ENCODE measurements around the gene TEPSIN.

Gene TEPSIN

GRCh38 chr17:81249223-81250040, 10.6 kb upstream of the TEPSIN start:
- DNase-seq = no peak

- DNase-seq = no peak
Observed at GRCh38 chr17:81248649-81249048, 9.8 kb upstream of the TEPSIN start.

DNA sequence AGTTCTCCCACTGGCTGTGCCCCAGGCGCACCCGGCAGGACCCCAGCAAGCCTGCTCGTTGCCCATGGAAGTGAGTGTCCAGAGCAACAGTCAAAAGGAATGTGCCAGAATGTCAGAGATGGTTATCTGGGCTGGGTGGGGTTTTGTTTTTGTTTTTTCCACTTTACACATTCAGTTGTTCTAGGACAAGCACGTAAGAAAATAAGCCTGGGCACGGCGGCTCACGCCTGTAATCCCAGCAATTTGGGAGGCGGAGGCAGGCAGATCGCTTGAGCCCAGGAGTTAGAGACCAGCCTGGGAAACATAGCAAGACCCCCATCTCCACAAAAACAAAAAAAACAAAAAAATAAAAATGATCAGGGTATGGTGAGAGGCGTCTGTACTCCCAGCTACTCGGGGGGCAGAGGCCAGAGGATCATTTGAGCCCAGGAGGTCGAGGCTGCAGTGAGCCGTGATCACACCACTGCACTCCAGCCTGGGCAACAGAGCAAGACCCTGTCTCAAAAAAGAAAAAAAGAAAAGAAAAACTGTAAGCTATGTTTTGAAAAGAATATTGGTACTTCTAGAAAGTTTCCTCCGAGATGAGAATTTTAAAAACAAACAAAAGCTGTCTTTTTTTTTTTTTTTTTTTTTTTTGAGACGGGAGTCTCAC, 8.6 kb upstream of the TEPSIN start:
- DNase-seq = no peak

DNA sequence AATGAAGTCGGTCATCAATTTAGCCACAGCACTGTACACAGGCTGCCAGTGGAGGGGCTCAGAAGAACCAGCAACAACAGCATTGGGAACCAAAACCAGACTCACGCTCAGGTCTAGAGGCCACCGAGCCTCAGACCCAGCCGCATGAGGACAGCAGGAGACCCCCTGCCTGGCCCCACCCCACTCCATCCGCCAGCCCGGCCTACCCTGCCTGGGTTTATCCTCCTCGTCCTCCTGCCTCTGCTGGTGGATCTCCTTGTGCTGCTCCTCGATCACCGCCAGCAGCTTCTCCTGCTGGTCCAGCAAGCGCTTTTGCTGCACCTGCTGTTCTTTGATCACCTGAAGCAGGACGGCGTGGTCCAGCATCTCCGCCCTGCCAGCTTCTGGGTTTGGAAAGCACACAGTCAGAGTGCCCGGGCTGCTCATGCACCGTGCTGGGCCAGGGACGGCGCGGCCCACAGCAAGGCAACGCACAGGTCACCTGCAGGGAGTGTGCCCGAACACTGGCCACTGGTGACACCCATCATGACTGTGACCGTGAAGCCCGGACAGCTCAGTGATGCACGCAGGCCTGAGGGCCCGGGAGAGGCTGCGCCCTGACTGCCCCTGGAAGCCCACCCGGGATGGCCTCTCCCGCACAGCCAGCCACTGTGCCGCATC, 8.0 kb upstream of the TEPSIN start:
- DNase-seq = no peak

GRCh38 chr17:81246343-81246670, 7.5 kb upstream of the TEPSIN start:
- no peak for DNase-seq

GRCh38 chr17:81245665-81246342, 6.9 kb upstream of the TEPSIN start:
- no peak for DNase-seq

- DNase-seq = no peak
Observed at GRCh38 chr17:81245024-81245664, 6.3 kb upstream of the TEPSIN start.

DNA sequence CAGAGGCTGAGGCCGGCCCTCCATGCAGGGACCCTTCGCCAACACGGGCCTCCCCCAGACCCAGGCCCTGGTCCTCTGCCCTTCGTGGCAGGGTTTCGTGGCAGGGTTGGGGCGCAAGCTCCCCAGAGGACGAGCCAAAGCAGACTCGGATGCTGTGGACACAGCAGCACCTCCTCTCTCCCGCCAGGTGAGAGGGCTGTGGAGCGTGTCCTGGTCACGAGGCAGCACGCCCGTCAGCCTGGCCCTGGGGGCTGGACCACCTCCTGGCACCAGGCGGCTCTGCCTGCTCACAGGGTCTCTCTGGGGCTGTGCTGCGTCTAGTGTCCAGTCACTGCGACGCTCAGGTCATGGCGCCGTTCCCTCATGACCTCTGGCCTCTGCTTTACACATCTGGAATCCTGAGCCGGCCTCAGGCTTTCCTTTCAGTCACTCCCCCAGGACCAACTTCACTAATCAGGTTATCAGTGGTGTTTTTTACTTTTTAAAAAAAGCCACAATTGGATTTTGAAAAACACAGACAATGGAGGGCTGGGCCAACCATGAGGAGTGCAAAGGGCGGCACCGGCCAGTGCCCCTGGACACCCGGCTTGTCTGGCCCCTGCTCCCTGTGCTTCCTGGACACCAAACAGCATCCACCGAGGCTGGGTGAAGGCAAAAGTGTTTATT, 5.6 kb upstream of the TEPSIN start:
- no peak for DNase-seq

DNA sequence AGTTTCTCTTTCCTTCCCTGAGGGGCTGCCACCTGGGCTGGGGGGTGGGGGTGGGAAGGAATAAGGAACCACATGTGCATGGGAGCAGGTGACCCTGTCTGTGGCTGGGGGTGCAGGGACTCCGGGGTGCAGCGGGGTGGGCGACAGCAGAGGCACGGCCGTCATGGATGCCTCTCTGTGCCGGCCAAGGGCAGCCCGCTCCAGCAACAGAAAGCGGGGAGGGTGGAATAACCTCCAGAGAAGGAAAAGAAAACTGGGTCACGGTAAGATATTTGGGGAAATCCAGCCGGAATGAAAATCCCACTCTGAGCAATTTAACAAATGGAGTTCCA, 4.4 kb upstream of the TEPSIN start:
- no peak for DNase-seq

DNA sequence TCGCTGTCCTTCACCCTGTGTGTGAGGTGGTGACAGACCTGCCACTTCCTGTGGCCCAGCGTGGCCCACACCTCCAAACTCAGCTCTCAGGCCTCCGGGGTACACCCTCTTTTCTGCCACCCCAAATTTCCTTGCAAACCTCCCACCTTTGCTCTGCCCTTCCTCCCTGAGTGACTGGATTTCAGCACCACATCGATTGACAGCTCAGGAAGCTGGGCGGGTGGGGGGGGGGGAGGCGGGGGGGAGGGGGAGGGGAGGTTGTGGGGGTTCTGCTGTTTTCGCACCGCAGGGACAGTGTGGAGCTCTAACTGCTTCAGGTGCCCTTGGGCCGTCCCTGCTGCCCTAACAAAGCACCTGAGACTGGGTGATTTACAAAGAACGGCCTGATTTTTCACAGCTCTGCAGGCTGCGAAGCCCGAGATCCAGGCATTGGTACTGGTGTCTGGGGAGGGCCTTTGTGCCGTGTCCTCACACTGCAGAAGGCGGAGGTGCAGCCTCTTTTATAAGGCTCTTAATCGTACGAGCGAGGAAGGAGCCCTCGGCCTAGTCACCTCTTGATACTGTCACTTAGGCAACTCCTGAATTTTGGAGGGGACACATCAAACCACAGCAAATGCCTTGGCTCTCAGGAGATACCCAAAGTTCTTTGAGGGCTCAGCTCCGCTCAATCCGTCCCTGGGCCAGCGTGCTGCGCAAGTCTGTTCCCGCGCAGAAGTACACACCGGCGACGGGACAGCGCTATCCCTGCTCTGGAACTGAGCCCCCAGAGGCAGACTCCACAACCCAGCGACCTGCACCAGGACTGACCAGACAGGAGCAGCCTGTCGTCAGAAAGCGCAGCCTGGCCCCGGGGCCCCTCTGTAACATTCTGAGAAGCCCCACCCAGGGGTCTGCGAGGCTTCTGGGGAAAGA, 3.8 kb upstream of the TEPSIN start:
- DNase-seq = no peak

- no peak for DNase-seq
Observed at GRCh38 chr17:81241648-81242420, 3.0 kb upstream of the TEPSIN start.

DNA sequence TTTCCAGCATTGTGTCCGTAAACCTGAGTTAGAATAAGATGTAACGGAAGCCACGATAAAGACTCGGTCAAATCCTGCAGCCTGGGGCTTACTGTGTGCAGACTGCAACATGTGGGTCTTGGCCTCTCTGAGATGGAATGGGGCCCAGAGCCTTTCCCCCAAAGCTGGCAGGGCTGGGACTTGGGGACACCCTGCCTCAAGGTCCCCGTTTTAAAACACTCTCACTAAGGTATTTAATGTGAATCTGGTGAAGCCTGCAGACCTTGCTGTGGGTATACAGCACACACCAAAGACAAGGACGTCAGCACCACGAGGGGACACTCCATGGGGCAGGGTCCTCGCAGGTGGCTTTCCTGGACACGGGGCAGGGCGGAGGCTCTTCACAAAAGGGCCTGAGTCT, 2.3 kb upstream of the TEPSIN start:
- no peak for DNase-seq

GRCh38 chr17:81240761-81241160, 1.9 kb upstream of the TEPSIN start:
- DNase-seq = no peak

DNA sequence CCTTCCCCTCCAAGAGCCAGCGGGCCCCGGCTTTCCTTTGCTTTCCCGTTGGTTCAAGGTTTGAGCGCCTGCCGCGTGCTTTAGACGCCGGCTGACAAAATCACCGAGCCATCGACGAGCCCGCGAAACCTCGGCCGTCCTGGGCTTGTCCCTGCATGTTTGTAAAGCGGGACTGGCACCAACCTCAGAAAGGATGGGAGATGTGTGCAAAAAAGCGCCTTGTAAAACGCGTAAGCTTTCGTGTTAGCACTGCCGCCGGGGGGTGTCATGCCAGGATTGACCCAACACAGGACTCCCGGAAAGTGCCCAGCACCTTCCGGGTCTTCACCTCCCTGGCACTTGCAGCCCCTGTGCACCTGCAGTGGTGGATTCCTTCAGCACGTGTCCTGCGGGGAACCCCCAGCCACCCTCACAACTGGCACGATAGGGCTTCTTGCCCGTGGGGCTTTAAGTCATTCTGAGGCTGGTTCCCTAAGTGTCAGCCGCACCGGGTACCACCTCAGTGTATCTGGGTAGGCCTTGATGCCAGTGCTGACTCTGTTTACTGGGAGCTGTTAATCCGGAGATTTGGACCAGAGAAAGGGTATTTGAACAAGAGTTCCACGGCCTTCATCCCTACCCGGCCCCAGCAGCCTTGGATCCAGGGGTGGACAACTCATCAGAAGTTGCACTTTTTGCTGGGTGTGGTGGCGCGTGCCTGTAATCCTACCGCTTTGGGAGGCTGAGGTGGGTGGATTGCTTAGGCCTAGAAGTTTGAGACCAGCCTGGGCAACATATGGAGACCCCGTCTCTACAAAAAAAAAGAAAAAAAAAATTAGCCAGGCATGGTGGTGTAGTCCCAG, 1.1 kb upstream of the TEPSIN start:
- no peak for DNase-seq

DNA sequence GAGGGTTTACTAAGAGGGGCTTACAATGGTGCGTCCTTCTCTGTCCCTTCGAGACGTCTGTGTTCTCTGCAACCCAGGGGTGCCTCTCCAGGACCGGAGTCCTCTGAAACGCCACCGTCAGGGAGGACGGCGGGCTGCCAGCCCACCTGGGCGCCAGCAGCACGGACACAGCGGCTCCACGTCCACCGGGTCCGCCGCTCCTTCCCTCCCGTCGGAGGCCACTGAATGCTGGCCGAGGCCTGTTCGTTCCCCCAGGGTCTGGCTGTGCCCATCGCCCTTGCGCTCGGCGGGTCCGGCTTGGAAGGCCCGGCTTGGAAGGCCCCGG, 403 bp downstream of the TEPSIN start:
- DNase-seq = no peak

DNA sequence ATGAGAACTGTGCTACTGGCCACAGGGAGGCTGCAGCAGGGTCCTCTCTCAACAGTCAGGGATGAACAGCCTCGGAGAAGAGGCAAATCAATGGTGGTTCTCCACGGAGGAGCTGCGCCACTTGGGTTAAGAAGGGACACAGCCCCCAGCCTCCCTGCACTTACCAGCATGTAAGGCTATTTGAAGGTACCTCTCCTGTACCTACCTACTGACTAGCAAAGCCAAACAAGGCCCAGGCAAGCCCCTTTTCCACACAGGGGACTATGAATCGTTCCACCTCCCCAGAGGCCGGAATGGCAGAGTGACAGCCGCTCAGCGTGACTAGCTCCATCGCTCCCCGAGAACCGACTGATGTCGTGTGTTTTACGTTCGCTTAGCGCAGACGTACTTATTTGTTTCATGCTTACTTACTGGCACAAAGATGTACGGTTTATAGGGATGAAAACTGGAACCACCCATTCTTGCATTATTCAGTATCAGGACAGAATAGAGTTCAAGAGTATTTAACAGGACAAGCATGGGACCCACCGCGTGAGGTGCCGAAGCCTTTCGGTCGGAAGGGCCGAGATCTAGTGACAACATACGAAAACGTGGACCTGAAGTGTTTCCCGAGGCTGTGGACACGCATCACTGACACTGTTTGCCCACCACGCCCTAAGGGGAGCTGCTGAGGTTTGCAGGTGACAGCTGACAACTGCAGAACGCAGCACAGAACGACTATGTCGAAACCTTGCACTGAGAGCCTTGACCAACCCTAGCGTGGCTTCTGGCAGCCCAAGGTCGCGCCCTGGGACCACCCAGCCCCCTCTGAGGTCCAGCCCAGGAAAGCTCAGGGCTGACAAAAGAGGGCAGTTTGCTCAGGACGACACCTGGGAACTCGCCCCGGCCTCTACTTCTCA, 1.0 kb downstream of the TEPSIN start:
- DNase-seq = no peak

GRCh38 chr17:81236784-81237183, 2.1 kb downstream of the TEPSIN start:
- DNase-seq = no peak

DNA sequence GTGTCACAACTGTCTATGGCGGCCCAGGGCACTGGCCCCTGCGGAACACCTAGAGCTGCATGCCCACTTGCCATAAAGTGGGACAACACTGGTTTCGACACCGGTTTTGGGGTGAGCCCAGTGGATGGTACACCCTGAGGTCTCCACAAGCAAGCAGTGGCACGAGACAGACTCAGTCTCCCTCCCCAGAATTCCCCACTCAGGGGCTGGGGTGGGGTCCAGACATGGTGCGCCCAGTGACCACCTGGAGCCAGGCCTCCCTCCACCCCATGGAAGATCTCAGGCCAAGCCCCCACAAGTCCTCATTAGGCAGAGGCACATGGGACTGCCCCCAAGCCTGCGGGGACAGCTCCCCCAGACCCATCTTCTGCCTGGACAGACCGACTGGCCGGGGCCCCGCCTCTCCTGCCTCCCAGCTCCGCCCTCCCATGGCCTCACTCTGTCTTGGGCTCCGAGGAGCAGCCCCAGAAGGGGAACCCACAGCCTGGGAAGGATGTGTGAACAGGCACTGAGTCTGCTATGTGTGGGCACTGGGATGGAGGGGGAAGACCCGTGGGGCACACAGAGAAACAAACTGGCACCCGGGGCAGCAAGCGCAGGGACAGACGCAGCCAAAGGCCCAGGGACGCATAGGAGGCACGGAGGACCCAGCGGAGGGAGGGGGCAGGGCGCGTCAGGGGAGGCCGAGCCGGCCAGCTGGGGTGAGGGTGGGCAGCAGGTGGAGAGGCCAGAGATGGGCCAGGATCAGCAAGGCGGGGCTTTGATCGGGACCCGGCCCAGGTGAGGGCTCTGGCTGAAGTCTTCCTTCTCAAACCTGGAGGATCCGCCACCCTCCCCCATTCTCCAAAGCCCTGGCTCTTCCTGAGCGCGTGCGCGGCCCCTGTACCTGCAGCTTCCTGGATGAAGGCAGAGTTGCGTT, 2.8 kb downstream of the TEPSIN start:
- DNase-seq = no peak

Data from left hindlimb (tissue), 1 donor.